ENCODE results near the gene RIC1. TPM values are rescaled to one million over a fixed set of nuclear protein-coding genes. Genes with fewer than 3 reads are reported as not detected.

RIC1 gene
- total RNA-seq, 1 experiment from 2014 or later = 13.8 TPM

DNA sequence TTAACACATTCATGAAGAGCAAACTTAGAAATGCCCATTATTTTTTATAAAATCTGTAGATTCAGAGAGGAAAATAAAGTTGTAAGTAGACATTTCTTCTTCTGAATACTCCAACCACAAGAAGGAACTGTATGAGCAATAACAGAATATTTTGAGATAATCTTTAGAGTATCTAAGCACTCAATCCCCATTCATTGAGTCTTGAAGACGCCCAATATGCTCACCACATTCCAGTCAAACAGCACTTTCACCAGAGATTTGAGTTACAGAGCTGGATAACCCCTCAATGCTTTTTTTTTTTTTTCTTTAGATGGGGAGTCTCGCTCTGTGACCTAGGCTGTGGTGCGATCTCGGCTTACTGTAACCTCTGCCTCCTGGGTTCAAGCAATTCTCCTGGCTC, 14.7 kb upstream of the RIC1 start:
- ChIA-PET CTCF (no interaction called here), POLR2A (ENCODE audit: unreplicated experiment) (no interaction called here)
- no peak overlapping the region for H2AFZ ChIP-seq
- H3K27me3 ChIP-seq (ENCODE audit: insufficient read depth, low read depth) = no peaks in the 10 kb centered on the region
- no peak for TF ChIP-seq EZH2 (IDR thresholded peaks at IDR 0.05; ENCODE audit: low read depth)
- intact Hi-C loops (cut with micrococcal nuclease; ENCODE audit: unreplicated experiment) = no loop called here
- H3K36me3 ChIP-seq (ENCODE audit: low read depth) = no peaks in the 10 kb centered on the region
- no peak for DNase-seq
- H3K79me2 ChIP-seq (ENCODE audit: low read depth) = no peaks in the 10 kb centered on the region
- no peaks in the 10 kb centered on the region for H3K4me1 ChIP-seq (replicated peaks; ENCODE audit: insufficient read depth)
- BruUV-seq (replicated peaks) = no TSS peak
- no peaks in the 10 kb centered on the region for H3K9me2 ChIP-seq (ENCODE audit: insufficient read depth)
- H3K9me3 ChIP-seq (ENCODE audit: insufficient read depth, low read depth) = no peaks in the 10 kb centered on the region
- no peaks in the 10 kb centered on the region for H3F3A ChIP-seq (ENCODE audit: insufficient read depth, low read depth)
- no peaks in the 10 kb centered on the region for H4K20me1 ChIP-seq (ENCODE audit: insufficient read depth)
- no peak overlapping the region for H3K27ac ChIP-seq
- H3K4me2 ChIP-seq = no peak overlapping the region
- no peak overlapping the region for H3K4me3 ChIP-seq

DNA sequence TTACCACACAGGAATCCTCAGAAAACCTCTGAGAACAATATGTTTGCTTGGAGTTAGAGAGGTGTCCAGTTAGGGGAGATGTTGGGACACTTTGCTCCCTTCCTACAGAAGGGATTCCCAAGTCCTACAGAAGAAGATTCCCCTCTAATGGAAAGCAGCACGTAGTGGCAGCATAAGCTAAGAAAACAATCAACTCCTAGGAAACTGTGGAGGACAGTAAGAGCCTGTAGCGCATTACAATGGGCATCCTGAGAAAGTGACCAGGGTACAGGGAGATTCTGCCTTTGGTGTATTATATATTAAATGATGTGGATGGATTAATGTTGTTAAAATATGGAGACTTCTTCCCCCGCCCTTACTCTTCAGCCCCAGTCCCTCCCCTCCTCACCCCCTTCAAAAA, 13.9 kb upstream of the RIC1 start:
- no peaks in the 10 kb centered on the region for H4K20me1 ChIP-seq (ENCODE audit: insufficient read depth)
- no peaks in the 10 kb centered on the region for H3K9me3 ChIP-seq (ENCODE audit: insufficient read depth, low read depth)
- ChIA-PET CTCF (no interaction called here), POLR2A (ENCODE audit: unreplicated experiment) (no interaction called here)
- intact Hi-C loops (cut with micrococcal nuclease; ENCODE audit: unreplicated experiment) = no loop called here
- TF ChIP-seq CTCF (conservative IDR thresholded peaks at IDR 0.05) = no peak
- TF ChIP-seq EZH2 (IDR thresholded peaks at IDR 0.05; ENCODE audit: low read depth) = no peak
- no peak overlapping the region for H3K4me2 ChIP-seq
- no peak for DNase-seq
- BruUV-seq (replicated peaks) = no TSS peak
- H3K4me3 ChIP-seq = no peak overlapping the region
- no peaks in the 10 kb centered on the region for H3F3A ChIP-seq (ENCODE audit: insufficient read depth, low read depth)
- H3K4me1 ChIP-seq (replicated peaks; ENCODE audit: insufficient read depth) = no peaks in the 10 kb centered on the region
- H3K9me2 ChIP-seq (ENCODE audit: insufficient read depth) = no peaks in the 10 kb centered on the region
- H3K27ac ChIP-seq = no peak overlapping the region
- H3K79me2 ChIP-seq (ENCODE audit: low read depth) = no peaks in the 10 kb centered on the region
- no peak overlapping the region for H2AFZ ChIP-seq
- H3K27me3 ChIP-seq (ENCODE audit: insufficient read depth, low read depth) = no peaks in the 10 kb centered on the region
- no peaks in the 10 kb centered on the region for H3K36me3 ChIP-seq (ENCODE audit: low read depth)

DNA sequence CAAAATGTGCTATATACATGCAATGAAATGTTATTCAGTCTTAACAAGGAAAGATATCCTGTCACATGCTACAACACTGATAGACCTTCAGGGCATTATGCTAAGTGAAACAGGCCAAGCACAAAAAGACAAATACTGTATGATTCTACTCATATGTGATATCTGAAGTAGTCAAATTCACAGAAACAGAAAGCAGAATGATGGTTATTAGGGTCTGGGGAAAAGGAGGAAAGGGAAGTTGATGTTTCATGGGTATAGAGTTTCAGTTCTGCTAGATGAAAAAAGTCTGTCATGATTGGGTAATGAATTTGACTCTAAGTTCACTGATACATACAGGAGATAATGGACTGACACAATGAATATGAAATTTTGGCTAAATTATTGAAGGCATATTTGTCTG, 11.2 kb upstream of the RIC1 start:
- intact Hi-C loops (cut with micrococcal nuclease; ENCODE audit: unreplicated experiment) = no loop called here
- Histone ChIP-seq H3F3A (ENCODE audit: insufficient read depth, low read depth) (peaks cover 15% of the 10 kb centered on the region), H4K20me1 (ENCODE audit: insufficient read depth) (no peaks in the 10 kb centered on the region), H3K9me2 (ENCODE audit: insufficient read depth) (no peaks in the 10 kb centered on the region), H3K4me2 (no peak overlapping the region), H3K27ac (no peak overlapping the region), H3K9me3 (ENCODE audit: insufficient read depth, low read depth) (no peaks in the 10 kb centered on the region), H3K4me3 (no peak overlapping the region), H3K36me3 (ENCODE audit: low read depth) (no peaks in the 10 kb centered on the region), H3K27me3 (ENCODE audit: insufficient read depth, low read depth) (no peaks in the 10 kb centered on the region), H2AFZ (no peak overlapping the region), H3K4me1 (replicated peaks; ENCODE audit: insufficient read depth) (peaks cover 18% of the 10 kb centered on the region; the same call in 1 of the 2 replicates), H3K79me2 (ENCODE audit: low read depth) (no peaks in the 10 kb centered on the region)
- POLR2A ChIA-PET (ENCODE audit: unreplicated experiment) = no interaction called here
- no peak for DNase-seq
- BruUV-seq (replicated peaks) = no TSS peak
- TF ChIP-seq EZH2 (IDR thresholded peaks at IDR 0.05; ENCODE audit: low read depth) (no peak), CTCF (conservative IDR thresholded peaks at IDR 0.05) (no peak)
- CTCF ChIA-PET = no interaction called here

- ChIA-PET POLR2A (ENCODE audit: unreplicated experiment) (no interaction called here), CTCF (no interaction called here)
- peaks cover 19% of the 10 kb centered on the region for H3F3A ChIP-seq (ENCODE audit: insufficient read depth, low read depth)
- no peak overlapping the region for H3K4me3 ChIP-seq
- H2AFZ ChIP-seq = no peak overlapping the region
- H3K27me3 ChIP-seq (ENCODE audit: insufficient read depth, low read depth) = no peaks in the 10 kb centered on the region
- H3K36me3 ChIP-seq (ENCODE audit: low read depth) = no peaks in the 10 kb centered on the region
- no peak overlapping the region for H3K4me2 ChIP-seq
- H3K9me2 ChIP-seq (ENCODE audit: insufficient read depth) = no peaks in the 10 kb centered on the region
- intact Hi-C loops (cut with micrococcal nuclease; ENCODE audit: unreplicated experiment) = no loop called here
- no peak for TF ChIP-seq EZH2 (IDR thresholded peaks at IDR 0.05; ENCODE audit: low read depth)
- no peak for TF ChIP-seq CTCF (conservative IDR thresholded peaks at IDR 0.05)
- 0 out of 2 replicates have a peak, but pooled peaks cover 7% of the 10 kb centered on the region for H3K79me2 ChIP-seq (ENCODE audit: low read depth)
- no peak for DNase-seq
- no peaks in the 10 kb centered on the region for H4K20me1 ChIP-seq (ENCODE audit: insufficient read depth)
- H3K9me3 ChIP-seq (ENCODE audit: insufficient read depth, low read depth) = no peaks in the 10 kb centered on the region
- H3K4me1 ChIP-seq (replicated peaks; ENCODE audit: insufficient read depth) = peaks cover 18% of the 10 kb centered on the region; the same call in 1 of the 2 replicates
- H3K27ac ChIP-seq = no peak overlapping the region
- no TSS peak for BruUV-seq (replicated peaks)
Measured at GRCh38 chr9:5620494-5620893, 8.4 kb upstream of the RIC1 start.
